GDM1 (cell line): ENCODE data around the gene AFF1.

ENCODE experiments used
- DNase-seq: peaks from one replicate; lab custom pipeline; 2025; lab: John Stamatoyannopoulos, UW

AFF1 gene

DNA sequence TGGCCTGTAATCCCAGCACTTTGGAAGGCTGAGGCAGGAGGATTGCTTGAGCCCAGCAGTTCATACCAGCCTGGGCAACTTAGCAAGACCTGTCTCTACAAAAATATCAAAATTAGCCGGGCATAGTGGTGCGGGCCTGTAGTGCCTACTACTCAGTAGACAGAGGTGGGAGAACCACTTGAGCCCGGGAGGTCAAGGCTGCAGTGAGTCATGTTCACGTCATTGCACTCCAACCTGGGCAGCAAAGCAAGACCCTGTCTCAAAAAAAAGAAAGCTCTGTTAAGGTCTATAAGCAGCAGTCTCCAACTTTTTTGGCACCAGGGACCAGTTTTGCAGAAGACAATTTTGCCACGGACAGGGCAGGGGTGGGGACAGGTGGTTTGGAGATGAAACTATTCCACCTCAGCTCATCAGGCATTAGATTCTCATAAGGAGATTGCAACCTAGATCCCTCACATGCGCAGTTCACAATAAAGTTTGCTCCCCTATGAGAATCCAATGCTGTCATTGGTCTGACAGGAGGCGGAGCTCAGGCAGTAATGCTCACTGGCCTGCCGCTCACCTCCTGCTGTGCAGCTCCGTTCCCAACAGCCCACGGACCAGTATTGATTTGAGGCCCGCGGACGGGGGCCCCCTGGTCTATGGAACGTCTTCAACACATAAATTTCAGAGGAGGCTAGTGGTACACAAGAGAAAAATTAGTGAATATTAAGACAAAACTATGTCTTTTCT lies 217.7 kb downstream of the AFF1 start:
- DNase-seq: no peak

DNA sequence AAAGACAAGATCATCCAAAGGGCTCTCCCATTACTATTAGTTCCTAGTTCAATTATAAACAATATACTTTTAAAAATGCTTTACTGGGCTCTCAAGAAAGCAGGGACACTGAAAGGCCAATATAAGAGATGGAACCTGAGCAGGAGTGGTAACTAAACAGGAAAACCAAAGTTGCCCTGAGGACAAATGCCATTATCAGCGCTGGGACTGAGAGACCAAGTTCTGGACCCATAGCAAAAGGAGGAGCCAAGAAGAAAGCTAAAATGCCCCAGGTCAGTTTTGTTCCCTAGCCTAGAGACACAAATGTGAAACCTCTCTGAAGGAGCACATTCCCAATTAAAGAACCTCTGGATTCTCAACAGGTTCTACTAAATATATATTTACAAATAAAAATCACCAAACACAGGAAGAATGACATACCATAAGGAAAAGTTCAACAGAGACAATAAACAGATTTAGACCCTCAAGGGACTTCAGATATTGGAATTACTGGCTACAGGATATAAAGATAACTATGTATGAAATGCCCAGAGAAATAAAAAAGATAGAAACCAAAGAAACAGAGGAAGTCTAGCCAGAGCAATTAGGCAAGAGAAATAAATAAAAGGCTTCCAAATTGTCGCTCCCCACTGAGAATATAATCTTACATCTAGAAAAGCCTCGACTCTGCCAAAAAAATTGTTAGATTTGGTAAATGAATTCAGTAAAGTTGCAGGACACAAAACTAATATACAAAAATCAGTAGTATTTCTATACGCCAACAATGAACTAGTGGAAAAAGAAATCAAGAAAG lies 218.5 kb downstream of the AFF1 start:
- DNase-seq: no peak

DNA sequence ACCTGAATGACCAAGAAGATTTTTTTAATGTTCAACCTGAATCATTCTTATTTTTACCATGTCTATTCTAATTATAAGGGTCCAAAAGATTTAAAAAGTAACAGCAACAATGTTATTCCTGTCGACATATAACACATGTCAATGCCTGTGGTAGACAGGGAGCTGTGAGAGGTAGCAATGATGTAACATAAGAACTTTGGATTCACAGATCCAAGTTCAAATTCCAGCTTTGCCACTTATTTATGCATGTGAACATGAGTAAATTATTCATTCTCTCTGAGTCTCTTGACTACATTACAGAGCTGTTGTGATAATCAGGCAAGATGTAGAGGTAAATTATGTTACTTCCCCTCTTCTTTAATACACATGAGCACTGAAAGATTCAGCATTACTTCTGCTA lies 231.1 kb downstream of the AFF1 start:
- no peak for DNase-seq

DNA sequence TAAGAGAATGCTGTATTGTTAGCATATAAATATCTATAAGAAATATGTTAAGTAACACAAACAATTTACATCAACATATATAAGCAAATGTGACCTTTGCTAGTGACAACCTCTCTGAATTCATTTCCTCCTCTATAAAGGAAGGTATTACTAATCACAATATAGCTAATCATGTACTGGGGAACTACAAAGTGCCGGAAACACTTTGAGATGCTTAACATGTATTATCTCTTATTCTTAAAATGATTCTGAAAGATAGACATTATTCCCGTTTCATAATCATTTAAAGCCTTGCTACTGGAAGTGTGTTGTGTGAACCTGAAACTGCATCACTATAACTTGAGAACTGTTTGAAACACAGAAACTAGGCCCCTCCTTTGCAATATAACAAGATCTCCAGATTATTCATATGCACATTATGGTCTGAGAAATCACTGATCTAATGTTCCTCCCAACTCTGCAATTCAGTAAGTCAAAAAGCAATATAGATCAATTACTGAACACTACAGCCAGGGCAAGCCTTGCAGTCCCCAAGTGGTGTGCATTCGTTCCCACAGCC lies 231.6 kb downstream of the AFF1 start:
- DNase-seq: no peak

DNA sequence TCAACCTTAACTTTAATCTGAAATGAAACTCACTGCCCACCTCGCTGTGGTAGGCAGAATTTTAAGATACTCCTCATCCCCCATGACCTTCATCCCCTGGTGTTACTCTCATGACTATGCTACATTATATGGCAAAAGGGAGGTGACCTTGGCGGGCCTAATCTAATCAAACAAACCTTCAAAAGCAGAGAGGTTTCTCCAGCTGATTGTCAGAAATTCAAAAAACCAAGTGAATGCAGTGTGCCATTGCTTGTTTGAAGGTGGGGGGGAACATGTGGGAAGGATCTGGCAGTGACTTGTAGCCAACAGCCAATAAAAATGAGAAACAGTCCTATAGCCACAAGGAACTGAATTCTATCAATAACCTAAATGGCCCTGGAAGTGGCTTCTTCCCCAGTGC lies 237.1 kb downstream of the AFF1 start:
- DNase-seq: no peak

- no peak for DNase-seq
These were observed 239.9 kb downstream of the AFF1 start for GRCh38 chr4:87174672-87175071.

DNA sequence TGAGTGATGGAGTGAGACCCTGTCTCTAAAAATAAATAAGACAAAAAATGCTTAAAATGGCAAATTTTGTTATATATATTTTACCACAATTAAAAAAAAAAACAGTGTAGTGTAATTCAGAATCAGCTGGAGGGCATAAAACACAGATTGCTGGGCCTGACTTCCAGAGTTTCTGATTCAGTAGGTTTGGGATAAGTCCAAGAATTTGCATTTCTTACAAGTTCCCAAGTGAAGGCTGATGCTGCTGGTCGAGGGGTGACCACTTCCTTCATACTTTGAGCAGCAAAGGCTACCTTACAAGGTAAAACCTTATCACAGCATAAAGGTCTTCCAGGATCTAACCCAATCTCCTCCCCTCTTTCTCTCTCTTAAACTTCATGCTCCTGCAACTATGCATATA lies 244.9 kb downstream of the AFF1 start:
- no peak for DNase-seq

DNA sequence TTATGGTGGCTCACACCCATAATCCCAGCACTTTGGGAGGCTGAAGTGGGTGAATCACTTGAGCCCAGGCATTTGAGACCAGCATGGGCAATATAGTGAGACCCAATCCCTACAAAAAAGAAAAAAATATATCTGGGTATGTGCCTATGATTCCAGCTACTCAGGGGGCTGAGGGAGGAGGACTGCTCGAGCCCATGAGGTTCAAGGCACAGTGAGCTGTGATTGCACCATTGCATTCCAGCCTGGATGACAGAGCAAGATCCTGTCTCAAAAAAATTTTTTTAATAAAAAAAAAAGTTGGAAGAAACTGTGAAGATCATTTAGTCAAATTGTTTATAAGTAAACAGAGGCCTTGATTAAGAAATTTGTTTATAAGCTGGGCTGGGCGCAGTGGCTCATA lies 246.0 kb downstream of the AFF1 start:
- DNase-seq: no peak

DNA sequence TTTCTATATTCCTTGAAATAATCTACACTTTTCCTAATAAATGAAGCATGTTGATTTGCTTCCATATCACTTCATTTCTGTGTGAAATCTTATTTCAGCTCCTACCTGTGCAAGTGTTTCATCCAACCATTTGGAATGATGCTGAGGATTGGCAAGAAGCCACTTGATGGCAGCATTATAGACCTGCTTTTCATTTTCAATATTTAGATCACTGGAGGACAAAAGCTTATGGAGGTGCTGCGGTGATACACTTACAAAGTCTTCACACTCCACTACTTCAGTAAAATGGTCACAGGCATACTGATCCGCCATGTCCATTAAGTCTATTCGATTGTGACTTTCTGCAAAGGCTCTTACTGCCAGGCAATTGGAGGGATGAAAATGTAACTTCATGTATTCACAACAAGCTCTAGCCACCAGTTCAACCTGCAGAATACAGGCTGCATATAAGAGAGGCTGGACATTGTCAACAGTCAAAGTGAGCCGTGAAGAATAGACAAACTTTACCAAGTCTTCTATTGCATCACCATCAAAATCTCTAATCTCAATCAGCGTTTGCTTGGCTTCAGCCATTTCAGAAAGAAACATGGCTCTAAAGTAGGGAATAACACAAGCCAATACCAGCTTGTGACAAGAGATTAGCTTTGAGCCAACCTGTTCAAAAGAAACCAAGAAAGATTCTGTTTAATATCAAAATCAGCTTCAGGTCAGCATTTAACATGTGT lies 250.5 kb downstream of the AFF1 start:
- no peak for DNase-seq

GRCh38 chr4:87188048-87188447 lies 253.2 kb downstream of the AFF1 start:
- no peak for DNase-seq

- DNase-seq: no peak
These were observed 254.1 kb downstream of the AFF1 start for GRCh38 chr4:87188932-87189331.
